ENCODE measurements around the gene RNF157. TPM values are rescaled to one million over a fixed set of nuclear protein-coding genes. Genes with fewer than 3 reads are reported as not detected.

Gene RNF157
- total and polyA plus RNA-seq, 2 of the 13 experiments (the other 11 are each of a cell fraction or from before 2014, with no cell fraction given) = 0.44 to 1.5 TPM

GRCh38 chr17:76103274-76104139, 136.8 kb downstream of the RNF157 start, which contains the start of gene EXOC7 (continued):
- peak; percentile 25; the same call in 1 of the 2 replicates for TF ChIP-seq ZNF205 (CRISPR knock-in tag; IDR thresholded peaks at IDR 0.05)
- TF ChIP-seq SMAD3 (CRISPR knock-in tag; IDR thresholded peaks at IDR 0.05) = 0 out of 2 replicates have a peak, but pooled peaks have one; percentile 26
- TF ChIP-seq RXRB (CRISPR knock-in tag; IDR thresholded peaks at IDR 0.05; ENCODE audit: borderline replicate concordance) = peak; percentile 22; the same call in 1 of the 2 replicates
- no peak for TF ChIP-seq ZNF615 (CRISPR knock-in tag; IDR thresholded peaks at IDR 0.05; ENCODE audit: borderline replicate concordance)
- TF ChIP-seq FOXJ3 (CRISPR knock-in tag; IDR thresholded peaks at IDR 0.05; ENCODE audit: borderline replicate concordance) = no peak
- TF ChIP-seq ZBTB46 (CRISPR knock-in tag; IDR thresholded peaks at IDR 0.05; ENCODE audit: borderline replicate concordance) = no peak
- TF ChIP-seq NR1H2 (CRISPR knock-in tag; IDR thresholded peaks at IDR 0.05; ENCODE audit: borderline replicate concordance, low read depth) = no peak
- 0 out of 2 replicates have a peak, but pooled peaks have one; percentile 16 for TF ChIP-seq MIER2 (CRISPR knock-in tag; IDR thresholded peaks at IDR 0.05)
- no peak; the same call in 1 of the 2 replicates for TF ChIP-seq ZNF589 (CRISPR knock-in tag; conservative IDR thresholded peaks at IDR 0.05)
- TF ChIP-seq CREM (IDR thresholded peaks at IDR 0.05) = peak; percentile 68
- TF ChIP-seq CREM (CRISPR knock-in tag; IDR thresholded peaks at IDR 0.05) = no peak
- TF ChIP-seq SALL2 (CRISPR knock-in tag; IDR thresholded peaks at IDR 0.05) = no peak; the same call in 1 of the 2 replicates
- TF ChIP-seq ZBTB49 (CRISPR knock-in tag; IDR thresholded peaks at IDR 0.05; ENCODE audit: borderline replicate concordance) = no peak
- TF ChIP-seq SNAPC4 (CRISPR knock-in tag; IDR thresholded peaks at IDR 0.05) = no peak
- no peak for TF ChIP-seq PBX3 (CRISPR knock-in tag; IDR thresholded peaks at IDR 0.05; ENCODE audit: borderline replicate concordance)
